ENCODE data around the gene KCNT2.
"Not testable (repeated sequence)": the region's sequence is repeated elsewhere in the genome, so short reads cannot be mapped to it uniquely, and the experiment has no call there.

The KCNT2 gene

DNA sequence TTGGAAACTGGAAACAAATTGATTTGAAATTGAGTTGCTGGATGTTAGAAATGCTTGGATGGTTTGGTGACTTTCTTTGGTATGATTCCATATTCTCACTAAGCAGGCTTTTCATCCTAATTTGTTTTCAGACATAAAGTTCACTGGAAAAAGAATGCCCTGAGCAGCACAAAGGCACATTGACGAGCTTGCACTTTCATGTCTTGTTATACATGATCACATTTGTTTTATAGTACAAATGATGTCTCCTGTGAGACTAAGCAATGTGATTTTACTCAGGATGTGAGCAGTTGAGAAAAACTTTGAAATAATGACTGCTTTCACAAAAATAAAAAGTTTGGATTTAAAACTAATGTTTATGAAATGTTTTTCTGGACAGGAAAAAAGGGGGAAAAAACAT lies 63.6 kb downstream of the KCNT2 start:
- Histone ChIP-seq H3K4me1 (ENCODE audit: control insufficient read depth, low read depth, low read length) (no peaks in the 10 kb centered on the region), H3K9ac (ENCODE audit: low read length) (no peak overlapping the region), H3K4me3 (ENCODE audit: low read length) (no peak overlapping the region)

DNA sequence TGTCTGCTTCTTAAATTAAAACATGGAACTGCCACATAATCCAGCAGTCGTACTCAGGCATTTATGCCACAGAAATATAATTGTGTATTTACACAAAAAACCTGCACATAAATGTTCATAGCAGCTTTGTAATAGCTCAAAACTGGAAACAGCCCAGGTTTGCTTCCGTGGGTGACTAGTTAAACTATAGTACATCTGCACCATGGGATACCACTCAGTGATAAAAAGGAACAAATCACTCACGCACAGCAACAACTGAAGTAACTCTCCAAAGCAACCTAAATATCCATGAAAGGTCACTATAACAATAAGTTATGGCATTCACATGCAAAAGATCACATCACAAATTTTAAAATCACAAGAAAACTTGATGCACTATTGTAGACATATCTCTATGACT lies 64.4 kb downstream of the KCNT2 start:
- Histone ChIP-seq H3K4me3 (ENCODE audit: low read length) (no peak overlapping the region), H3K27ac (ENCODE audit: low read length) (no peak overlapping the region), H3K9me3 (ENCODE audit: control insufficient read depth, low read depth, low read length) (peaks cover 9% of the 10 kb centered on the region), H3K9ac (ENCODE audit: low read length) (no peak overlapping the region), H3K4me1 (ENCODE audit: control insufficient read depth, low read depth, low read length) (no peaks in the 10 kb centered on the region), H3K36me3 (ENCODE audit: control insufficient read depth, low read depth, low read length) (no peaks in the 10 kb centered on the region), H3K27me3 (ENCODE audit: control insufficient read depth, insufficient read depth, low read length) (no peaks in the 10 kb centered on the region)

More for the DNA sequence above, 63.6 kb downstream of the KCNT2 start:
- no peaks in the 10 kb centered on the region for H3K36me3 ChIP-seq (ENCODE audit: control insufficient read depth, low read depth, low read length)
- no peaks in the 10 kb centered on the region for H3K27me3 ChIP-seq (ENCODE audit: control insufficient read depth, insufficient read depth, low read length)
- H3K27ac ChIP-seq (ENCODE audit: low read length), result no peak overlapping the region
- peaks cover 3% of the 10 kb centered on the region for H3K9me3 ChIP-seq (ENCODE audit: control insufficient read depth, low read depth, low read length)

DNA sequence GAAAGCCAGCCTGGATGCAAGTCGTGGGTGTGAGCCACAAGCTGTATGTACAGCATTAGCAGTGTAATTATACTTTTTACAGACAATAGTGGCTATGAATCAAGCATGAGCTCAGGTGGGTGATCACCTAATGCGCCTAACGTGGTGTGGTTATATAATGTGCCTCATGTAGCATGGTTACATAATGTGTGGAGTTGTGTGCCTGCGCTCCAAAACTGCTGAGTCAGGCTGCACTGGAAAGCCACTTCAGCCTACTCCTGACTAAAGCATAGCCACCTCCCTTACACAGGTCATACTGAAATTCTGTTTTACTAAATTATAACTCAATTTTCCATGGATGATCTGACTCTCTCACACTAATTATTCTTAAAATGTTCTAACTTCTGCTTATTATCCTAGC lies 69.8 kb downstream of the KCNT2 start:
- H3K36me3 ChIP-seq (ENCODE audit: control insufficient read depth, low read depth, low read length), result no peaks in the 10 kb centered on the region
- peaks cover 34% of the 10 kb centered on the region for H3K9me3 ChIP-seq (ENCODE audit: control insufficient read depth, low read depth, low read length)

DNA sequence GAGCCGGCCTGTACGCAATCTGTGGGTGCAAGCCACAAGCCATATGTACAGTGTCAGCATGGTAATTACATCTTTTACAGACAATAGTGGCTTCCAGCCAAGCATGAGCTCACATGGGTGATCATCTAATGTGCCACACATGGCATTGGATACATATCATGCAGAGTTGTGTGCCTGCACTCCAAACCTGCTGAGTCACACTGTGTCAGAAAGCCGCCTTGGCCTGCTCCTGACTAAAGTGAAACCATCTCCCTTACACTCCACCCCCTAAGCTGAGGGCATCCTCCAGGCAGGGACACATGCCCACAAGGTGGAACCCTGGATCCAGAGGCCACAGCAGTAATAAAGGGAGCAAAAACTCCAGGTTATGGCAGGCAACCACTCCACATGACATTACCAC lies 72.5 kb downstream of the KCNT2 start:
- H3K27ac ChIP-seq (ENCODE audit: low read length), result no peak overlapping the region
- no peaks in the 10 kb centered on the region for H3K36me3 ChIP-seq (ENCODE audit: control insufficient read depth, low read depth, low read length)
- no peaks in the 10 kb centered on the region for H3K27me3 ChIP-seq (ENCODE audit: control insufficient read depth, insufficient read depth, low read length)
- no peak overlapping the region for H3K9ac ChIP-seq (ENCODE audit: low read length)
- peaks cover 34% of the 10 kb centered on the region for H3K9me3 ChIP-seq (ENCODE audit: control insufficient read depth, low read depth, low read length)
- H3K4me1 ChIP-seq (ENCODE audit: control insufficient read depth, low read depth, low read length), result peaks cover 6% of the 10 kb centered on the region
- no peak overlapping the region for H3K4me3 ChIP-seq (ENCODE audit: low read length)

More for the DNA sequence above, 69.8 kb downstream of the KCNT2 start:
- Histone ChIP-seq H3K27me3 (ENCODE audit: control insufficient read depth, insufficient read depth, low read length) (no peaks in the 10 kb centered on the region), H3K9ac (ENCODE audit: low read length) (no peak overlapping the region), H3K4me3 (ENCODE audit: low read length) (no peak overlapping the region), H3K27ac (ENCODE audit: low read length) (no peak overlapping the region), H3K4me1 (ENCODE audit: control insufficient read depth, low read depth, low read length) (peaks cover under 1% of the 10 kb centered on the region)

DNA sequence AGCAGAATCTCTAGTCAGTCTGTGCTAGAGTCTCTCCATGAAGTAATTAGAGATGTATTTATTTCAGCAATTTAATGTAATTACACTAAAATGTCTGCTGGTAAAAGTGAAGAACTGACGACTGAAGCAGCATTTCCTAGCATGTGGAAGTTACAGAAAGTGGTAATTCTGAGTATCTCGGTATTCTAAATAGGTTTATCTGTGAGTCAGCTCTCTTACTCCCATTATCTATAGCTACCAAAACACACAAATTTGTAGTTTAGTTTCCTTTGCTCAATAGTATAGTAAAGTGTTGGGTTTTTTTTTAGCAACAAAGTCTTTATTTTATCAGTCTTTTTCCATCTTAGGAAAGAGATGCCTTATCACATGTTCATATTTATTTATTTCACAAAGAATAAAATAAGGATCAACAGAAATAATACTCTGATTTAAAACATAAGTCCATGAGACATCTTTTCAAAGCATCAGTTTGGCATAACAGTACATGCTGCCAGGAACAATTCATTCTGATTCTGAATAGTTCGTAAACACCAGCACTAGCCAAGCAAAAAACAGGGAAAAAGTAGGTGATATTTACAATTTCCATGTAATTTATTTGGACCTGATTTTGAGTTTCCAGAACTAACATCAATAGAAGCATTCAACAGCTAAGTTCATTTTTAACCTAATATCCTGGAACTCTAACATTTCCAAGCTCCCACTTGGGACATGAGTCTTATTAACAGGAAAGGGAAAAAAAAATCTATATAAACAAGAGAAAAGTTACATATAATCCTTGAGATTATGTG lies 76.3 kb downstream of the KCNT2 start:
- Histone ChIP-seq H3K9me3 (ENCODE audit: control insufficient read depth, low read depth, low read length) (peaks cover 19% of the 10 kb centered on the region), H3K36me3 (ENCODE audit: control insufficient read depth, low read depth, low read length) (no peaks in the 10 kb centered on the region), H3K27ac (ENCODE audit: low read length) (no peak overlapping the region), H3K4me1 (ENCODE audit: control insufficient read depth, low read depth, low read length) (peaks cover 6% of the 10 kb centered on the region), H3K27me3 (ENCODE audit: control insufficient read depth, insufficient read depth, low read length) (no peaks in the 10 kb centered on the region), H3K9ac (ENCODE audit: low read length) (no peak overlapping the region), H3K4me3 (ENCODE audit: low read length) (no peak overlapping the region)

DNA sequence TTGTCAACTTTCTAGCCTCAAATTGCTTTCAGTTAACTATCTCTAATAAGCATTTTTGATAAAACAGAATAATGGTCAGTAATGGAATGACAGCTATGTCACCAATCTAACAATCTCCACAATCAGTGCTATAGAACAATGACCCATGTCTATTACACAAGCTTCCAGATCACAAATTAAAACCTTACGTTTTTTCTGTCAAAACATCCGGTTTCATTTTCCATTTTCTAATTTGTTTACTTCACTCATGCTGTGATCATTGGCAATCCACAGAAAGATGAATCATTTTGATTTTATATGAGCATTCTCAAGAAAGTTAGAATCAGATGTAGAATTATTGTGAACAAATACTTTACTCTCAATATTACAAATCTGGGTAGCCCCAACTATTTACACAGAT lies 80.3 kb downstream of the KCNT2 start:
- Histone ChIP-seq H3K27me3 (ENCODE audit: control insufficient read depth, insufficient read depth, low read length) (no peaks in the 10 kb centered on the region), H3K9ac (ENCODE audit: low read length) (no peak overlapping the region), H3K9me3 (ENCODE audit: control insufficient read depth, low read depth, low read length) (no peaks in the 10 kb centered on the region), H3K4me3 (ENCODE audit: low read length) (no peak overlapping the region), H3K27ac (ENCODE audit: low read length) (no peak overlapping the region), H3K36me3 (ENCODE audit: control insufficient read depth, low read depth, low read length) (no peaks in the 10 kb centered on the region), H3K4me1 (ENCODE audit: control insufficient read depth, low read depth, low read length) (no peaks in the 10 kb centered on the region)

DNA sequence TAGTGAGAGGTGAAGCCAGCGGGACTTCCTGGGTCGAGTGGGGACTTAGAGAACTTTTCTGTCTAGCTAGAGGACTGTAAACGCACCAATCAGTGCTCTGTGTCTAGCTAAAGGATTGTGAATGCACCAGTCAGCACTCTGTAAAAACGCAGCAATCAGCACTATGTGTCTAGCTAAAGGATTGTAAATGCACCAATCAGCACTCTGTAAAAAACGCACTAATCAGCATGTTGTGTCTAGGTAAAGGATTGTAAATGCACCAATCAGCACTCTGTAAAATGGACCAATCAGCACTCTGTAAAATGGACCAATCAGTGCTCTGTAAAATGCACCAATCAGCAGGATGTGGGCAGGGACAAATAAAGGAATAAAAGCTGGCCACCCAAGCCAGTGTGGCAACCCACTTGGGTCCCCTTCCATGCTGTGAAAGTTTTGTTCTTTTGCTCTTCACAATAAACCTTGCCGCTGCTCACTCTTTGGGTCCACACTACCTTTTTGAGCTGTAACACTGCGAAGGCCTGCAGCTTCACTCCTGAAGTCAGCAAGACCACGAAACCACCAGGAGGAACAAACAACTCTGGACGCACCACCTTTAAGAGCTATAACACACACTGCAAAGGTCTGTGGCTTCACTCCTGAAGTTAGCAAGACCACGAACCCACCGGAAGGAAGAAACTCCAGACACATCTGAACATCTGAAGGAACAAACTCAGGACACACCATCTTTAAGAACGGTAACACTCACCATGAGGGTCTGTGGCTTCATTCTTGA lies 85.5 kb downstream of the KCNT2 start:
- H3K4me1 ChIP-seq (ENCODE audit: control insufficient read depth, low read depth, low read length); H3K27ac ChIP-seq (ENCODE audit: low read length); H3K9ac ChIP-seq (ENCODE audit: low read length); H3K36me3 ChIP-seq (ENCODE audit: control insufficient read depth, low read depth, low read length); H3K4me3 ChIP-seq (ENCODE audit: low read length); H3K9me3 ChIP-seq (ENCODE audit: control insufficient read depth, low read depth, low read length); H3K27me3 ChIP-seq (ENCODE audit: control insufficient read depth, insufficient read depth, low read length): not testable (repeated sequence)

DNA sequence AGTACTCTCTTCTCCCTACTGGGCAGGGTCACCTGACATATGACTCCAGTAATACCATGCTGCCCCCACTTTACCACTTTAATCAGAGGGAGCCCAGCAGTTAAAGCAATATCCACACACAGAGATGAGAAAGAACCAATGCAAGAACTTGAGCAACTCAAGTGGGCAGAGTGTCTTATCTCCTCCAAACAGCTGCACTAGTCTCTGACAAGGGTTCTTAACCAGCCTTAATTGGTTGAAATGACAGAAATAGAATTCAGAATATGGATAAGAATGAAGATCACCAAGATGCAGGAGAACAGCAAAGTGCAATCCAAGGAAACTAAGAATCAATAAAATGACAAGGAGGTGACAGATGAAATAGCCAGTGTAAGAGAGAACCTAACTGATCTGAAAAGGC lies 91.0 kb downstream of the KCNT2 start:
- Histone ChIP-seq H3K9me3 (ENCODE audit: control insufficient read depth, low read depth, low read length) (peaks cover 2% of the 10 kb centered on the region), H3K27me3 (ENCODE audit: control insufficient read depth, insufficient read depth, low read length) (no peaks in the 10 kb centered on the region), H3K4me1 (ENCODE audit: control insufficient read depth, low read depth, low read length) (no peaks in the 10 kb centered on the region), H3K4me3 (ENCODE audit: low read length) (no peak overlapping the region), H3K27ac (ENCODE audit: low read length) (no peak overlapping the region), H3K9ac (ENCODE audit: low read length) (no peak overlapping the region), H3K36me3 (ENCODE audit: control insufficient read depth, low read depth, low read length) (no peaks in the 10 kb centered on the region)

DNA sequence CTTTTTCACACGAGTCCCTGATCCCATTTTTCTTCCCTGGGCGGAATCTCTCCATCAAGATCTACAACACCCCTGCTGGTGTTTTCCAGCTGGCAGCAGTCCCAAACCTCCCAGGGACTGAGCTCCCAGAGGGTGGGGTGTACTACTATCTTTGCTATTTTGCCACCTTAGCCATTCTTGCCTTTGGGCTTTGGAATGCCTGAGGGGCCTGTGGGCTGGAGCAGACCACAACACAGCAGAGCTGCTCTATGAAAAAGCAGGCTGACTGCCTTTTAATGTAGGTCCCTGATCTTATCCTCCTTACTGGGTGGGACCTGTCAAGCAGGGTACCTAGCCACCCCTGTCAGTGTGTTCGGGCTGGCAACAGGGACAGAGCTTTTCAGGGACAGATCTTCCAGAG lies 91.9 kb downstream of the KCNT2 start:
- Histone ChIP-seq H3K4me1 (ENCODE audit: control insufficient read depth, low read depth, low read length) (no peaks in the 10 kb centered on the region), H3K27me3 (ENCODE audit: control insufficient read depth, insufficient read depth, low read length) (no peaks in the 10 kb centered on the region), H3K9me3 (ENCODE audit: control insufficient read depth, low read depth, low read length) (no peaks in the 10 kb centered on the region), H3K36me3 (ENCODE audit: control insufficient read depth, low read depth, low read length) (no peaks in the 10 kb centered on the region), H3K4me3 (ENCODE audit: low read length) (no peak overlapping the region), H3K9ac (ENCODE audit: low read length) (no peak overlapping the region), H3K27ac (ENCODE audit: low read length) (no peak overlapping the region)

DNA sequence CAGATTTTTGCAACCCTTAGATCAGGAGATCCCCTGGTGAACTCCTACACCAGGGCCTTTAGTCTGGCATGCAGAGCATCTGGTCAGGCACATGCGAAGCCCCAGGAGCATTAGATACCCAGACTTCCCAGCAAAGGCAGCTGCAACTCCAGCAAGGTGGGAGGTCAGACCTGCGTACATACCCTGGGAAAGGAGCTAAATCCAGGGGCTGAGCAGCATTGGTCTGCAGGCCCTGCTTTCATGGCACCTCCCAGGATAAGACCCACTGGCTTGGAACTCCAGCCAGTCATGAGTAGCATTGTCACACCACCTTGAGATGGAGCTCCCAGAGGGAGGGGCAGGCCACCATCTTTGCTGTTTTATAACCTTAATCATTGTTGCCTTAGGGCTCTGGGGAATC lies 92.3 kb downstream of the KCNT2 start:
- H3K9me3 ChIP-seq (ENCODE audit: control insufficient read depth, low read depth, low read length), result no peaks in the 10 kb centered on the region

DNA sequence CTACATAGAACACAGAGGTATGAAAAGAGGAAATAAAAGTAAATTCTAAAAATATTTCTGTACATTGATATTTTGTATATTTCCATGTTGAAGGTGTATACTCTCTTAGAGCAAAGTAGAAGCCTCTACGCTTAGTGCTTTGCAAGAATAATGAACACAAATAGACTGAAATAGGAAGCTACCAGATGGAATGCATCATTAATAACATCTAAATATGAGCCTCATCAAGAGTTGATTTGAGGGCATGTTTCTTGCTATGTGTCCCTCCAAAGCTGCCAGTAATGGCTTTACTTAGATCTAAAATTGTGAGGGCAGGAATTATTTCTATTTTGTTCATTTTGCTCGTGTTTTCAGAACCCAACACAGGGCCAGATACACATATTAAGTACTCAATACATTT lies 94.4 kb downstream of the KCNT2 start:
- Histone ChIP-seq H3K36me3 (ENCODE audit: control insufficient read depth, low read depth, low read length) (no peaks in the 10 kb centered on the region), H3K4me3 (ENCODE audit: low read length) (no peak overlapping the region), H3K9me3 (ENCODE audit: control insufficient read depth, low read depth, low read length) (no peaks in the 10 kb centered on the region), H3K4me1 (ENCODE audit: control insufficient read depth, low read depth, low read length) (no peaks in the 10 kb centered on the region), H3K9ac (ENCODE audit: low read length) (no peak overlapping the region), H3K27me3 (ENCODE audit: control insufficient read depth, insufficient read depth, low read length) (no peaks in the 10 kb centered on the region), H3K27ac (ENCODE audit: low read length) (no peak overlapping the region)

More for the DNA sequence above, 92.3 kb downstream of the KCNT2 start:
- no peak overlapping the region for H3K9ac ChIP-seq (ENCODE audit: low read length)
- no peaks in the 10 kb centered on the region for H3K4me1 ChIP-seq (ENCODE audit: control insufficient read depth, low read depth, low read length)
- H3K4me3 ChIP-seq (ENCODE audit: low read length), result no peak overlapping the region
- no peaks in the 10 kb centered on the region for H3K36me3 ChIP-seq (ENCODE audit: control insufficient read depth, low read depth, low read length)
- H3K27me3 ChIP-seq (ENCODE audit: control insufficient read depth, insufficient read depth, low read length), result no peaks in the 10 kb centered on the region
- H3K27ac ChIP-seq (ENCODE audit: low read length), result no peak overlapping the region

DNA sequence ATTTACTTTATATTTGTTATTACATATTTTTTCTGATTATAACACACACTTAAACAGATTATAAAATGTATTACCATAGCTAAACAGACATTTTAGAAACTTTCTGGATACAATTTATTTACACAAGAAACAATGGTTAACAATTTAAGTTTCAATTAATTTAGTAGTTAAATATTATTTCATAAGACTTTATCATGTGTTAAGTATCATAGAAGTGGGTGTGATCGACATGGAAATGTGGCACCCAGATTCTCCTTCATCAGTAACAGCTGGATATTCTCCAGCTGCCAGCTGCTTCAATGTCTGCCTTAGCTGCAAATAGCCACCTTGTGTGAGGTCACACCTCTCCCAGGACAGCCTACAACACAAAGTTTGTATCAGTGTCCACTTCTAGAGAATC lies 97.8 kb downstream of the KCNT2 start:
- Histone ChIP-seq H3K4me3 (ENCODE audit: low read length) (no peak overlapping the region), H3K9ac (ENCODE audit: low read length) (no peak overlapping the region), H3K9me3 (ENCODE audit: control insufficient read depth, low read depth, low read length) (no peaks in the 10 kb centered on the region), H3K36me3 (ENCODE audit: control insufficient read depth, low read depth, low read length) (no peaks in the 10 kb centered on the region), H3K4me1 (ENCODE audit: control insufficient read depth, low read depth, low read length) (no peaks in the 10 kb centered on the region), H3K27ac (ENCODE audit: low read length) (no peak overlapping the region), H3K27me3 (ENCODE audit: control insufficient read depth, insufficient read depth, low read length) (no peaks in the 10 kb centered on the region)
